K562 treated with DMSO at 1 percent for 24 hours (cell line): Measurements from ENCODE around the gene NUTM2E. TPM values are rescaled to one million over a fixed set of nuclear protein-coding genes. Genes with fewer than 3 reads are reported as not detected.

Experiments
- total RNA-seq: library from RNA; unstranded; fragments of 300-600 nt; gene quantifications from 2 replicates; pipeline ENCODE4 v1.2.3, GENCODE V29; 2022; ENCODE audit warnings: low read depth; ENCODE audit not compliant: insufficient read depth

The NUTM2E gene, protein sequence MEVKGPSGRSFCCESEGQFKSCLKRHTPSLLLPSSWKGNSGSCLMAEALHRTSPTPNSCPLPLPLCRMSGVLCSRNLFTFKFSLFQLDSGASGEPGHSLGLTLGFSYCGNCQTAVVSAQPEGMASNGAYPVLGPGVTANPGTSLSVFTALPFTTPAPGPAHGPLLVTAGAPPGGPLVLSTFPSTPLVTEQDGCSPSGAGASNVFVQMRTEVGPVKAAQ (N-terminal part only)
- total RNA-seq: 0.23 and 0.61 TPM in 2 replicates

DNA sequence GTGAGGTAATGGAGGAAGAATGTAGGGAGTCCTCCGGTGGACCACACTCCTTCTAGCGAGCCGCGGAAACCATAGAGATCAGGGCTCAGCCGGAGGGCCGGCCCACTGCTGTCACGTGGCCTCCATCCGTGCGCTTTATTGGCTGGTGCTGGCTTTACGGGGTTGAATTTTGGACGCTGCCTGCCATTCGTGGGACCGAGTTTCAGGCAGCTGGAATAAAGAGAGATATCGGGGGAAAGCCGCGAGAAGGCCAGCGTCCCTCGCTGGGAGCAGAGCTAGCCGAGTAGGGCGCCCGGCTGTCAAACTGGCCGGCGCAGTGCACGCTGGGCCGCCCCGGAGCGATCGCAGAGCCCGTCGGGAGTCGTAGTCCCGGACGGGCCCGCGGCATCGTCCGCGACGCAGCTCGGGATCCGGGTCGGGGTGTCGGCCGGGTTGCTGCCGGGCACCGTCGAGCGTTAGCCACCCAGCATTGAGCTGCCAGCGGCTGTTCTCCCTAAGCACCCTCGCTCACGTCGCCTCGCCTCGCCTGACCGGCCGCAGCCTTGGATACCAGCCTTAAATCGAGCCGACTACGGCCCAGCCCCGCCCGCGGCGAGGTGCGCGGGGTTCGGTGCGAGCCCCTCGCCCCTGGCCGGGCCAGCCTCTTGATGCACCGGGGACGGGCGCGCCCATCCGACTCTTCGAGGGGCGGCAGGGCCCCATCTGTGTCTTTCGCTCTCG, at the start of gene NUTM2E:
Gene NUTM2E (plus strand): TSS at position 244 of the 720 bp plus-strand sequence. CDS start 15,002 bp downstream, outside the sequence.

Other genes starting within 250 kb of the NUTM2E start
- not detected in 2 replicates for gene SFTPA1, start 215.8 kb upstream of the NUTM2E start, total RNA-seq
- gene NUTM2B, start 123.5 kb upstream of the NUTM2E start, total RNA-seq: 3.7 and 4.2 TPM in 2 replicates
- gene SFTPD, start 122.4 kb downstream of the NUTM2E start, total RNA-seq: not detected in 2 replicates